Neural progenitor cell (in vitro differentiated cells): Measurements from ENCODE around the gene DNASE2. TPM values are rescaled to one million over a fixed set of nuclear protein-coding genes. Genes with fewer than 3 reads are reported as not detected.
A peak's percentile ranks its signal among the peaks of the same experiment; 100 is the strongest.
"Not testable (repeated sequence)": the region's sequence is repeated elsewhere in the genome, so short reads cannot be mapped to it uniquely, and the experiment has no call there.

ENCODE experiments used
- DNase-seq: peaks from one replicate; pipeline ENCODE4 v3.0.0-alpha.2; 2016; ENCODE audit warnings: low spot score
- H2AFZ ChIP-seq: fragments of 200-600 bp; sonication (generic); replicated peaks from 2 replicates; pipeline ENCODE4 v1.6.1; 2016; ENCODE audit warnings: antibody characterized with exemption
- H3F3A ChIP-seq: fragments of 200-600 bp; sonication (generic); 2 replicates; pipeline ENCODE4 v1.6.1; 2016; ENCODE audit warnings: antibody characterized with exemption, low read depth
- H3K27ac ChIP-seq: fragments of 200-600 bp; sonication (generic); 2 replicates; pipeline ENCODE4 v1.5.1; 2016; ENCODE audit warnings: mild to moderate bottlenecking
- H3K27me3 ChIP-seq: fragments of 200-600 bp; sonication (generic); 2 replicates; pipeline ENCODE4 v1.6.1; 2016; ENCODE audit warnings: mild to moderate bottlenecking, moderate library complexity
- H3K36me3 ChIP-seq: fragments of 200-600 bp; sonication (generic); 2 replicates; pipeline ENCODE4 v1.5.1; 2016
- H3K4me1 ChIP-seq: fragments of 200-600 bp; sonication (generic); 2 replicates; pipeline ENCODE4 v1.6.1; 2016; ENCODE audit warnings: mixed run types
- H3K4me2 ChIP-seq: fragments of 200-600 bp; sonication (generic); 2 replicates; pipeline ENCODE4 v1.6.1; 2016
- H3K4me3 ChIP-seq: fragments of 200-600 bp; sonication (generic); 2 replicates; pipeline ENCODE4 v1.5.1; 2016
- H3K79me2 ChIP-seq: fragments of 200-600 bp; sonication (generic); 2 replicates; pipeline ENCODE4 v1.6.1; 2016; ENCODE audit warnings: low read depth
- H3K9ac ChIP-seq: fragments of 200-600 bp; sonication (generic); 2 replicates; pipeline ENCODE4 v1.6.1; 2016
- H3K9me3 ChIP-seq: fragments of 200-600 bp; sonication (generic); 2 replicates; pipeline ENCODE4 v1.5.1; 2016; ENCODE audit warnings: low read depth
- H4K20me1 ChIP-seq: fragments of 200-600 bp; sonication (generic); 2 replicates; pipeline ENCODE4 v1.6.1; 2016; ENCODE audit warnings: low read depth
- H3K27ac Mint-ChIP-seq: 3 replicates; pipeline ENCODE4 v1.8.0; 2021; ENCODE audit warnings: mixed read lengths
- H3K27me3 Mint-ChIP-seq: 2 replicates; pipeline ENCODE4 v1.8.0; 2022; ENCODE audit warnings: low read depth, mild to moderate bottlenecking, inconsistent platforms, moderate library complexity, mixed read lengths; ENCODE audit not compliant: insufficient read depth
- H3K36me3 Mint-ChIP-seq: 3 replicates; pipeline ENCODE4 v1.8.0; 2021; ENCODE audit warnings: mixed read lengths
- H3K4me1 Mint-ChIP-seq: 3 replicates; pipeline ENCODE4 v1.8.0; 2021; ENCODE audit warnings: mixed read lengths
- H3K4me3 Mint-ChIP-seq: 3 replicates; pipeline ENCODE4 v1.8.0; 2021; ENCODE audit warnings: mild to moderate bottlenecking, moderate library complexity, mixed read lengths
- H3K9me3 Mint-ChIP-seq: 3 replicates; pipeline ENCODE4 v1.8.0; 2020; ENCODE audit warnings: mixed read lengths
- CTCF ChIP-seq: fragments of 200-600 bp; sonication (generic); IDR thresholded peaks from 2 replicates; pipeline ENCODE4 v1.5.1; 2017; ENCODE audit warnings: antibody characterized with exemption, mild to moderate bottlenecking
- EZH2 ChIP-seq: fragments of 200-600 bp; sonication (generic); IDR thresholded peaks from 2 replicates; pipeline ENCODE4 v1.6.1; 2017; ENCODE audit warnings: antibody characterized with exemption, mild to moderate bottlenecking, moderate library complexity
- EZH2phosphoT487 ChIP-seq: fragments of 200-600 bp; sonication (generic); IDR thresholded peaks from 2 replicates; pipeline ENCODE4 v1.6.1; 2017; ENCODE audit warnings: antibody characterized with exemption
- total RNA-seq: library from RNA; depleted of rRNA; stranded (reverse); fragments of >200 nt; gene quantifications from 2 replicates; pipeline ENCODE4 v1.2.3, GENCODE V29; 2015; ENCODE audit warnings: low replicate concordance

The DNASE2 gene
- total RNA-seq, 1 donor from 2014 or later = 8.7 TPM

DNA sequence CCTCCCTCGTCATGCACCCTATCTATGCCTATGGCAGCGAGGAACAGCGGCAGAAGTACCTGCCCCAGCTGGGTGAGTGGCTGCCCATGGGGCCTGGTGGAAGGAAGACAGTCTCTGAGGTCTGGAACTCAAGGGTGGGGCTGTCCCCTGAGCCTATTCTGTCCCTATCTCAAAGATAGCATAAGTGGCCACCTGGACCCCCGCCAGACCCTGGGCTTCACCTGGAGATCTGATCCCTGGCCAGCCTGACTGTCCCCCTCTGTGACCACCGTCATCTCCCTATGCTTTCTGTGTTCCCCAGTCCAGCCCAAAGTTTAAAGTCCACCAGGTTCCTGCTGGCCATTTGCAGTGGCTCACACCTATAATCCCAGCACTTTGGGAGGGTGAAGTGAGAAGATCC, 12.3 kb upstream of the DNASE2 start:
- Histone ChIP-seq H4K20me1 (peaks cover 12% of the 10 kb centered on the region), H3F3A (peaks cover 4% of the 10 kb centered on the region)
- TF ChIP-seq EZH2 (no peak), EZH2phosphoT487 (no peak), CTCF (no peak)

DNA sequence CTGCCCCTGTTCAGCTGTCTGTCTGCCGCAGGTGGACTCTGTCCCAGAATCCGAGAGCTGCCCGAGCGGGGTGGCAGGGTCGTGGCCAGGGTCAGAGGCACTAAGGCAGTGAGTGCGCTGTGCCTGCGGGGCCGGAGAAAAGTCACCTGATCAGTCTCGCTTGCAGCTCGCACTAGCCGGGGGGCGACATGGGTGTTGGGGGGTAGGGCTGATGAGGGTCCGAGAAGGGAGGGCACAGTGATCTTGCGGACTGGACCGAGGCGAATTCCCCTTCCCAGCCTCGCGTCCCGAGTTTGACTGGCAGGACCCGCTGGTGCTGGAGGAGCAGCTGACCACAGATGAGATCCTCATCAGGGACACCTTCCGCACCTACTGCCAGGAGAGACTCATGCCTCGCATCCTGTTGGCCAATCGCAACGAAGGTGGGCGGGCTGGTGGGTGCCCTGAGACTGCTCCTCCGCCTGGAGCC, 10.3 kb upstream of the DNASE2 start:
- Histone ChIP-seq H3K36me3 (no peaks in the 10 kb centered on the region), H3K79me2 (peaks cover 22% of the 10 kb centered on the region), H3K4me3 (peak overlapping the region; percentile 74), H3F3A (peaks cover 6% of the 10 kb centered on the region), H3K27ac (no peak overlapping the region), H2AFZ (no peak overlapping the region), H3K9me3 (no peaks in the 10 kb centered on the region), H3K27me3 (peaks cover 13% of the 10 kb centered on the region), H3K9ac (peak overlapping the region; percentile 17), H3K4me1 (peaks cover 8% of the 10 kb centered on the region), H4K20me1 (peaks cover 12% of the 10 kb centered on the region), H3K4me2 (peak overlapping the region; percentile 94)
- peaks cover 18% of the 10 kb centered on the region for H3K4me1 Mint-ChIP-seq
- no peak for TF ChIP-seq EZH2phosphoT487
- H3K27ac Mint-ChIP-seq = no peak overlapping the region
- H3K27me3 Mint-ChIP-seq = peaks cover 23% of the 10 kb centered on the region
- H3K4me3 Mint-ChIP-seq = peak overlapping the region; percentile 98
- H3K36me3 Mint-ChIP-seq = peaks cover 8% of the 10 kb centered on the region
- H3K9me3 Mint-ChIP-seq = peaks cover 2% of the 10 kb centered on the region
- no peak for DNase-seq

More for the DNA sequence above, 12.3 kb upstream of the DNASE2 start:
- peaks cover 10% of the 10 kb centered on the region for H3K27me3 Mint-ChIP-seq
- H3K9me3 ChIP-seq = no peaks in the 10 kb centered on the region
- H3K9me3 Mint-ChIP-seq = no peaks in the 10 kb centered on the region
- H3K79me2 ChIP-seq = peaks cover 22% of the 10 kb centered on the region
- H3K27me3 ChIP-seq = no peaks in the 10 kb centered on the region
- H3K27ac ChIP-seq = no peak overlapping the region
- no peak overlapping the region for H3K9ac ChIP-seq
- H2AFZ ChIP-seq = no peak overlapping the region
- no peak for DNase-seq
- H3K4me2 ChIP-seq = no peak overlapping the region
- H3K36me3 Mint-ChIP-seq = peaks cover 8% of the 10 kb centered on the region
- peak overlapping the region; percentile 98 for H3K4me3 Mint-ChIP-seq
- H3K4me1 ChIP-seq = peaks cover 8% of the 10 kb centered on the region
- H3K27ac Mint-ChIP-seq = no peak overlapping the region
- H3K4me3 ChIP-seq = no peak overlapping the region
- H3K36me3 ChIP-seq = no peaks in the 10 kb centered on the region
- peaks cover 16% of the 10 kb centered on the region for H3K4me1 Mint-ChIP-seq

DNA sequence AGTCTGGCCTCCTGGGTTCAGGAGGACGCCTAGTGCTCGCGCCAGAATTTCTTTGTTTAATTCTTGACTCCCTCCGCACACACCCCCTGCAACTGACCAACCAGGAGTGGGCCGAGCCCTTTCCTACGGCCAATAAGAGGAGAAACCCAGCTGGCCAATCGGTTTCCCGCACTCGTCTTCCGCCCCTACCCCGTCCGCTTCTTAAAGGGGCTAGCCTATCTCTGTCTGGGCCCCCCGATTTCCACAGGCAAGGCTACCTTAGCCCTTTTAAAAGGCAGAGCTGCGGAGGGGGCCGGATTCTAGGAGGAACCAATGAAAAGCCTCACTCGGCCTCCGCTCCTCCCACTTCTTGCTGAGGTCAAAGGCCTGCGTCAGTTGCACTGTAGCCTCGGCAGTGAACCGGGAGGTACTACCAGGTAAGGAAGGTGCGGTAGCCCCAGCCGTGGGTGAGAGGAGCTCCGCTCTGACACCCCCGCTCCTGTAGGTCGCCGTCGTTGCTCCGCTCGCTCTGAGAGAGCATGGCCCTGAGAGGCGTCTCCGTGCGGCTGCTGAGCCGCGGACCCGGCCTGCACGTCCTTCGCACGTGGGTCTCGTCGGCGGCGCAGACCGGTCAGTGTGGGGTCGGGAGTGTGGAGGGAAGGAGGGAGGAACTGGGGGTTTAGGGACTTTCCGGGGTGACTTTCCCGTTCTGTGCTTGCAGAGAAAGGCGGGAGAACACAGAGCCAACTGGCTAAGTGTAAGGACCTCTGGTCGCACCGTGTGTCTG, 9.7 kb upstream of the DNASE2 start, which contains the start of gene GCDH:
TSS of gene GCDH (plus strand) at position 374 of the 766 bp plus-strand sequence. CDS start at position 519, 145 bp downstream.
- Histone ChIP-seq H3K4me3 (peak within 1 kb of the TSS; percentile 74), H3K79me2 (peaks cover 22% of the 10 kb centered on the region), H3K4me1 (peaks cover 8% of the 10 kb centered on the region), H4K20me1 (peaks cover 12% of the 10 kb centered on the region), H3K36me3 (no peaks in the 10 kb centered on the region), H3F3A (peaks cover 12% of the 10 kb centered on the region), H3K9ac (peak within 1 kb of the TSS; percentile 17), H2AFZ (no peak within 1 kb of the TSS), H3K4me2 (peak within 1 kb of the TSS; percentile 94), H3K27me3 (peaks cover 20% of the 10 kb centered on the region), H3K27ac (peak within 1 kb of the TSS; percentile 6), H3K9me3 (no peaks in the 10 kb centered on the region)
- H3K4me3 Mint-ChIP-seq = peak within 1 kb of the TSS; percentile 98
- no peak for TF ChIP-seq CTCF
- TF ChIP-seq EZH2 = no peak
- TF ChIP-seq EZH2phosphoT487 = no peak
- H3K27ac Mint-ChIP-seq = peak within 1 kb of the TSS; percentile 98
- peaks cover 26% of the 10 kb centered on the region for H3K27me3 Mint-ChIP-seq
- peaks cover 6% of the 10 kb centered on the region for H3K9me3 Mint-ChIP-seq
- peaks cover 21% of the 10 kb centered on the region for H3K4me1 Mint-ChIP-seq
- H3K36me3 Mint-ChIP-seq = peaks cover 10% of the 10 kb centered on the region
- peak; percentile 99 for DNase-seq

- H3K4me2 ChIP-seq = peak overlapping the region; percentile 71
- peaks cover 26% of the 10 kb centered on the region for H3K27me3 ChIP-seq
- peaks cover 22% of the 10 kb centered on the region for H3K79me2 ChIP-seq
- peak overlapping the region; percentile 6 for H3K27ac ChIP-seq
- Mint-ChIP-seq H3K4me3 (peak overlapping the region; percentile 98), H3K27ac (peak overlapping the region; percentile 98), H3K27me3 (peaks cover 27% of the 10 kb centered on the region), H3K4me1 (peaks cover 21% of the 10 kb centered on the region)
- H3K9ac ChIP-seq, H3K9me3 ChIP-seq, H3K9me3 Mint-ChIP-seq, H2AFZ ChIP-seq, H3K36me3 Mint-ChIP-seq, H3K36me3 ChIP-seq, H3K4me1 ChIP-seq: not testable (repeated sequence)
- peak; percentile 3 for DNase-seq
- H3K4me3 ChIP-seq = peak overlapping the region; percentile 74
- peaks cover 12% of the 10 kb centered on the region for H4K20me1 ChIP-seq
- peaks cover 17% of the 10 kb centered on the region for H3F3A ChIP-seq
These were observed 9.1 kb upstream of the DNASE2 start for GRCh38 chr19:12890299-12890786.
